ENCODE data around the gene BPGM.

Gene BPGM

DNA sequence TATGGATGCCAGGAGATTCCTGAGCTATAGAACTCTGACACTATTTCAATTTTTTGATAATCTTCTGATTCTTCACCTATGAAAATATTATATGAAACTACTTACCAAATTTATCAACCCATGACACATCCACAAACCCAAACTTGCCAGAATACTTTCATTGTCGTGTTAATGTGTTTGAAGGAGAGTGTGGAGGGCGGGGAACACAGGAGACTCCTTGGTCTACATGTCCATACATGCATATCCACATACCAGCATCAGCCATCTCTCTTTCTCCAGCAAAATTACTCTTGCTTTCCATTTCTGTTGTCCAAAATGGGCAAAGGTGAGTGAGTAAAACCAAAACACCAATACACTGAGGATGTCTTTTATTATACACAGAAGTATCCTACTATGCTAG lies 23.5 kb upstream of the BPGM start:
- DNase-seq (ENCODE audit: low read depth), result no peak
- no peak overlapping the region for H3K4me3 ChIP-seq (ENCODE audit: low read length)
- TF ChIP-seq, protein P1, sequence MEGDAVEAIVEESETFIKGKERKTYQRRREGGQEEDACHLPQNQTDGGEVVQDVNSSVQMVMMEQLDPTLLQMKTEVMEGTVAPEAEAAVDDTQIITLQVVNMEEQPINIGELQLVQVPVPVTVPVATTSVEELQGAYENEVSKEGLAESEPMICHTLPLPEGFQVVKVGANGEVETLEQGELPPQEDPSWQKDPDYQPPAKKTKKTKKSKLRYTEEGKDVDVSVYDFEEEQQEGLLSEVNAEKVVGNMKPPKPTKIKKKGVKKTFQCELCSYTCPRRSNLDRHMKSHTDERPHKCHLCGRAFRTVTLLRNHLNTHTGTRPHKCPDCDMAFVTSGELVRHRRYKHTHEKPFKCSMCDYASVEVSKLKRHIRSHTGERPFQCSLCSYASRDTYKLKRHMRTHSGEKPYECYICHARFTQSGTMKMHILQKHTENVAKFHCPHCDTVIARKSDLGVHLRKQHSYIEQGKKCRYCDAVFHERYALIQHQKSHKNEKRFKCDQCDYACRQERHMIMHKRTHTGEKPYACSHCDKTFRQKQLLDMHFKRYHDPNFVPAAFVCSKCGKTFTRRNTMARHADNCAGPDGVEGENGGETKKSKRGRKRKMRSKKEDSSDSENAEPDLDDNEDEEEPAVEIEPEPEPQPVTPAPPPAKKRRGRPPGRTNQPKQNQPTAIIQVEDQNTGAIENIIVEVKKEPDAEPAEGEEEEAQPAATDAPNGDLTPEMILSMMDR (conservative IDR thresholded peaks at IDR 0.05; ENCODE audit: low read depth, low read length), result no peak

DNA sequence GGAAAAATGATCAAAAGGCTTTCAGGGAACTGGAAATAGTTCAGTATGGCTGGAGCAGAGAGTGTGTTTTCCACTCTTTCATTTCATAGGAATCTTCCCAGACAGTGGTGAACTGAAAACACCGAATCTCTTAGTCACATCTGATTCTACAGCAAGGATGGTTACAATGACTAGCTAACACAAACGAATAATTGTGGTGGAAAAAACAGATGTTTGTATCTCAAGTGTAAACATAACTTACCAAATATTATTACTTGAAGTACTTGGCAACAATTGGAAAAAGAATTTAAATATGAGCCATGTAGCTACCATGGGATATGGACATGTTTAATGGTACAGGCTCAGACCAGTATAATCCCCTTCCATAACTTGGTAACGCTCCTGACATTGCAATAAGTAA lies 21.1 kb upstream of the BPGM start:
- DNase-seq (ENCODE audit: low read depth), result no peak

DNA sequence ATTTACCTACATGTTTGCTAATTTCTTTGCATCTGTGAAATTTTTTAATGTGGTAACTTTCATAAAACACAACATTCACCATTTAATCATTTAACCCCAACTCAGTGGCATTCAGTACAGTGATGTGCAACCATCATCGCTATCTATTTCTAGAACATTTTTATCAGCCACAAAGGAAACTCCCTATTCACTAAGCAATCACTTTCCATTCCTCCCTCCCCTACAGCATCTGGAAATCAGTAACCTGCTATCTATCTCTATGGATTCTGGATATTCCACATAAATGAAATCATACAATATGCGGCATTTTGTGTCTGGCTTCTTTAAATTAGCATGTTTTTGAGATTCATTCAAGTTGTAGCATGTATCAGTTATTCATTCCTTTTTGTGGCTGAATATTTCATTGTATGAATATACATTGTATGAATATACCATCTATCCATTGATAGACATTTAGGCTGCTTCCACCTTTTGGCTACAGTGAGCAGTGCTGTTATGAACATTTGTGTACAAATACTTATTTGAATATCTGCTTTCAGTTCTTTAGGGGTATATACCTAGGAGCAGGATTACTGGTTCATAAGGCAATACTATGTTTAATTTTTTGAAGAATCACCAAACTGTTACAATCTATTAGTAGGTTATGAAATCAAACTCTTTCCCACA lies 19.4 kb upstream of the BPGM start:
- H3K4me3 ChIP-seq (ENCODE audit: low read length), result no peak overlapping the region
- DNase-seq (ENCODE audit: low read depth), result no peak
- TF ChIP-seq, protein P1 (conservative IDR thresholded peaks at IDR 0.05; ENCODE audit: low read depth, low read length), result no peak

More for the DNA sequence above, 21.1 kb upstream of the BPGM start:
- no peak overlapping the region for H3K4me3 ChIP-seq (ENCODE audit: low read length)
- TF ChIP-seq, protein P1 (conservative IDR thresholded peaks at IDR 0.05; ENCODE audit: low read depth, low read length), result no peak

DNA sequence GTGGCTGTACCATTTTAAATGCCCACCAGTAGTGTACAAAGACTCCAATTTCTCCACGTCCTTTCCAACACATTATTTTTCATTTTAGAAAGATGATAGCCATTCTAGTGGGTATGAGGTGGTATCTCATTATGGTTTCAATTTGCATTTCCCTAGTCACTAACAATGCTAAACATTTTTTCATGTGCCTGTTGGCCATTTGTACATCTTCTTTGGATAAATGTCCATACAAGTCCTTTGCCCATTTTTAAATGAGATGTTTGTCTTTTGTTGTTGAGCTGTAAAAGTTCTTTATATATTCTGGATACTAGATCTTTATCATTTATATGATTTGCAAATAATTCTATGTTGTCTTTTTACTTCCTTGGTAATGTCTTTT lies 18.9 kb upstream of the BPGM start:
- DNase-seq (ENCODE audit: low read depth), result no peak
- TF ChIP-seq, protein P1 (conservative IDR thresholded peaks at IDR 0.05; ENCODE audit: low read depth, low read length), result no peak
- no peak overlapping the region for H3K4me3 ChIP-seq (ENCODE audit: low read length)

DNA sequence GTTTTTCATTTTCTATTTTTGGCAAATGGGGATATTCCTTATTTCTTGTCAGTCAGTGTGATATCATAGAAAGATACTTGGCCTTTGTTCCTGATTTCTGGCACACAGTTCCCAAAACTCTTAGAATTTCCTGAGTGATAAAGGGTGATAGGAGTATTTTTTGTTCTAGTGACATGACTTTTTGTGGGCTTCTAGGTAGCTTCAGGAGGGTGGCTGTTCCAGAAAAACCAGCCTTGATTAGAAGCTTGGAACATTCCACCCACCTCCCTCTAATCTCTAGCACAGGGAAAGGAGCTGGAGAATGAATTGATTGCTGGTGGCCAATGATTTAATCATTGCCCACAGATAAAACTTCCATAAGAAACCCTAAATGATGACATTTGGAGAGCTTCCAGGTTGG lies 17.2 kb upstream of the BPGM start:
- TF ChIP-seq, protein P1 (conservative IDR thresholded peaks at IDR 0.05; ENCODE audit: low read depth, low read length), result no peak

DNA sequence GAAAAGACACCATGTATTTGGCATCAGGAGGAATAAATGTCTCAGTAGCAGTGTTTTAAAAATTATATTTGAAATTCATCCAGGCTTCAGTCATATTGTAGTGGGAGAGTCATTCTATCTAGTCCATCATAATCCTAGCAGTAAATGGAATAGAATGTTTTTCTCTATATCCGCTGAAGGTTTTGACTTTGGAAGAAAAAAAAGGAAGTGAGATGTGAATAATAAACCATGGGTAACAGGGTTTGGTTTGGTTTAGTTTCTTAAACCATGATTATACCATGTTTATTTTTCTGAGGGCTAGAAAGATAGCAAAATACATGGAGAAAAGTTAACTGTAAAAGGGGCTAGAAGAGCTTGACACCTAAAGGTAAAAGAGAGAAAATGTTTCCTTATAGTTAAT lies 16.4 kb upstream of the BPGM start:
- TF ChIP-seq, protein P1 (conservative IDR thresholded peaks at IDR 0.05; ENCODE audit: low read depth, low read length), result no peak
- no peak overlapping the region for H3K4me3 ChIP-seq (ENCODE audit: low read length)
- DNase-seq (ENCODE audit: low read depth), result no peak

More for the DNA sequence above, 17.2 kb upstream of the BPGM start:
- no peak overlapping the region for H3K4me3 ChIP-seq (ENCODE audit: low read length)
- DNase-seq (ENCODE audit: low read depth), result no peak

DNA sequence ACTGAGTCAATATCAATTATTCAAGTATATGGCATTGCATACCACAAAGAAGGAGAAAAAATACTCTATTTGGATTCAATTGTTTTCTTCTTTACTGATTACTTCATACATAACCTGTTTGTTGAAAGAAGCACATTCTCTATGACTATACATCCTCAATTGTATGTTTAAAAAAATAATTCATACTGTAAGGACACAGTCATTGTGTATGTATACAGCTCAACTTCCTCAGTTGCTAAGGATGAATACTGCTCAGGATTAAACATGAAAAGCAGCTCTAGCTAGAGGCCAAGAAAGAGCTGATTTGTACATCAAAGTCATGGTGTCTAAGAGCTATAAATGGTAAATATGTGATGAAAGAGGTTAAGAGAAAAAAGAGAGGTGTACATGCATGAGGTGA lies 15.8 kb upstream of the BPGM start:
- no peak for DNase-seq (ENCODE audit: low read depth)
- TF ChIP-seq, protein P1 (conservative IDR thresholded peaks at IDR 0.05; ENCODE audit: low read depth, low read length), result no peak
- H3K4me3 ChIP-seq (ENCODE audit: low read length), result no peak overlapping the region

Measured in retinal pigment epithelial cell (primary cell).